22Rv1 (cell line): ENCODE results near the gene ADAMTS2.

ENCODE experiments used
- ZFX ChIP-seq: fragments of 450-650 bp; IDR thresholded peaks from 2 replicates; pipeline ENCODE4 v1.6.1; 2017; ENCODE audit warnings: antibody characterized with exemption, borderline replicate concordance
- TF ChIP-seq, protein P1 (sequence below): fragments of 450-650 bp; IDR thresholded peaks from 2 replicates; pipeline ENCODE4 v1.5.1; 2017; ENCODE audit warnings: mild to moderate bottlenecking

DNA sequence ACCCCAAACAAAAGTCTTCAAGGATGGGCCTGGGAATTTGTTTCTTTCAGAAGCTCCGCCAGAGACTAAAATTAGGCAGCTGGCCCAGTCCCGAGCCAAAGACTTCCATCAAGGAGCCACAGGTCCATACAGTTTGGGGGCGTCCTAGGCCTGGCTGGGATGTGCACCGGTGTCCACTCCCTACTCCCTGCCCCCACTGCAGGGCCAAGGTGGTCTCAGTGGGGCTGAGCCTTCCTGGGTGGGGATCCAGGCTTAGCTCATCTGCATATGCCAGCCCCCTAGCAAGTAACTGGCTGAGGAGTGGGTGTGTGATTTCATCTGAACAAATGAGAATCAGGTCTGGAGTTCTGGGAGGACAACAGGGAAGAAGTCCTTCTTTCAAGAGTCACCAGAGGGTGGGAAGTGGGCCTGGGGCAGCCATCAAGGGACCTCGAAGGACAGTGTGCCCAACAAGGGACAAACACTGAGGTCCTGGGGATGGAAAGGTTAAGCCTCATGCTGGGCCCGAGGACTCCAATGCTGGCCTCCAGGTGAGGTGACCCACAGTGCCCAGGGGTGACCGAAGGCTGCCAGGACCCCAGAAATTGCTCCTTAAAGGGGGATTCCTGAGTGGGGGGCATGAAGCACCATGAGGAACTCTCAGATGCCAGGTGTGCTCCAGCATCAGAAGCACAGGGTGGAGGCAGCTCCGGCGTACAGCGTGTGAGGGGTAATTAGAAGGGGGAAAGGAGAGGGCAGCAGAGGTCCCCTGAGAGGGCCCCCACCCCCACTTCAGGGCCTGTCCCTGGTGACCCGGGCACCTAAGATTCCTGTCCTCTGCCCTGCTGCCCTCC lies 193.8 kb downstream of the ADAMTS2 start:
- TF ChIP-seq, protein P1, sequence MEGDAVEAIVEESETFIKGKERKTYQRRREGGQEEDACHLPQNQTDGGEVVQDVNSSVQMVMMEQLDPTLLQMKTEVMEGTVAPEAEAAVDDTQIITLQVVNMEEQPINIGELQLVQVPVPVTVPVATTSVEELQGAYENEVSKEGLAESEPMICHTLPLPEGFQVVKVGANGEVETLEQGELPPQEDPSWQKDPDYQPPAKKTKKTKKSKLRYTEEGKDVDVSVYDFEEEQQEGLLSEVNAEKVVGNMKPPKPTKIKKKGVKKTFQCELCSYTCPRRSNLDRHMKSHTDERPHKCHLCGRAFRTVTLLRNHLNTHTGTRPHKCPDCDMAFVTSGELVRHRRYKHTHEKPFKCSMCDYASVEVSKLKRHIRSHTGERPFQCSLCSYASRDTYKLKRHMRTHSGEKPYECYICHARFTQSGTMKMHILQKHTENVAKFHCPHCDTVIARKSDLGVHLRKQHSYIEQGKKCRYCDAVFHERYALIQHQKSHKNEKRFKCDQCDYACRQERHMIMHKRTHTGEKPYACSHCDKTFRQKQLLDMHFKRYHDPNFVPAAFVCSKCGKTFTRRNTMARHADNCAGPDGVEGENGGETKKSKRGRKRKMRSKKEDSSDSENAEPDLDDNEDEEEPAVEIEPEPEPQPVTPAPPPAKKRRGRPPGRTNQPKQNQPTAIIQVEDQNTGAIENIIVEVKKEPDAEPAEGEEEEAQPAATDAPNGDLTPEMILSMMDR: no peak
- TF ChIP-seq ZFX: no peak
